Calu3 (cell line): ENCODE measurements around the gene COBLL1. TPM values are rescaled to one million over a fixed set of nuclear protein-coding genes. Genes with fewer than 3 reads are reported as not detected.
"Not testable (repeated sequence)": the region's sequence is repeated elsewhere in the genome, so short reads cannot be mapped to it uniquely, and the experiment has no call there.

ENCODE experiments used
- BruUV-seq: library from RNA; stranded (reverse); fragments of 400-500 nt; replicated peaks from 2 replicates; lab custom pipeline; 2021; lab: Mats Ljungman, UMichigan
- CTCF ChIA-PET: fragments of 300-600 bp; sonication (Branson Sonifier 250); formaldehyde crosslinking; loops from one replicate; lab custom pipeline; 2022; ENCODE audit warnings: antibody characterized with exemption; lab: Charles Lee
- DNase-seq: peaks from one replicate; pipeline ENCODE4 v3.0.0; 2022
- H3K27ac Mint-ChIP-seq: one replicate; pipeline ENCODE4 v1.8.0; 2022; ENCODE audit warnings: mixed read lengths; ENCODE audit not compliant: unreplicated experiment
- H3K27me3 Mint-ChIP-seq: one replicate; pipeline ENCODE4 v1.8.0; 2022; ENCODE audit warnings: mixed read lengths; ENCODE audit not compliant: unreplicated experiment
- H3K36me3 Mint-ChIP-seq: one replicate; pipeline ENCODE4 v1.8.0; 2022; ENCODE audit warnings: mild to moderate bottlenecking, moderate library complexity, mixed read lengths; ENCODE audit not compliant: insufficient read depth, unreplicated experiment
- H3K4me1 Mint-ChIP-seq: one replicate; pipeline ENCODE4 v1.8.0; 2022; ENCODE audit warnings: mild to moderate bottlenecking, low read depth, mixed read lengths; ENCODE audit not compliant: unreplicated experiment
- H3K4me3 Mint-ChIP-seq: one replicate; pipeline ENCODE4 v1.8.0; 2022; ENCODE audit warnings: mild to moderate bottlenecking, low read depth, moderate library complexity, mixed read lengths; ENCODE audit not compliant: unreplicated experiment
- H3K9me3 Mint-ChIP-seq: one replicate; pipeline ENCODE4 v1.8.0; 2022; ENCODE audit warnings: low read depth, mixed read lengths; ENCODE audit not compliant: unreplicated experiment
- intact Hi-C: fragments of 100-400 bp; cut with micrococcal nuclease; formaldehyde crosslinking; loops from one replicate; pipeline ENCODE4 v1.10.0; 2022; ENCODE audit not compliant: unreplicated experiment
- total RNA-seq: library from RNA; stranded (reverse); gene quantifications from 2 replicates; pipeline ENCODE4 v1.2.3, GENCODE V29; 2022
- TF ChIP-seq, protein P1 (sequence below): fragments of 200-600 bp; IDR thresholded peaks from one replicate; pipeline ENCODE4 v1.8.0; 2022; ENCODE audit warnings: antibody characterized with exemption; ENCODE audit not compliant: unreplicated experiment

Gene COBLL1
- total RNA-seq, 1 experiment from 2014 or later, result 44.9 TPM

DNA sequence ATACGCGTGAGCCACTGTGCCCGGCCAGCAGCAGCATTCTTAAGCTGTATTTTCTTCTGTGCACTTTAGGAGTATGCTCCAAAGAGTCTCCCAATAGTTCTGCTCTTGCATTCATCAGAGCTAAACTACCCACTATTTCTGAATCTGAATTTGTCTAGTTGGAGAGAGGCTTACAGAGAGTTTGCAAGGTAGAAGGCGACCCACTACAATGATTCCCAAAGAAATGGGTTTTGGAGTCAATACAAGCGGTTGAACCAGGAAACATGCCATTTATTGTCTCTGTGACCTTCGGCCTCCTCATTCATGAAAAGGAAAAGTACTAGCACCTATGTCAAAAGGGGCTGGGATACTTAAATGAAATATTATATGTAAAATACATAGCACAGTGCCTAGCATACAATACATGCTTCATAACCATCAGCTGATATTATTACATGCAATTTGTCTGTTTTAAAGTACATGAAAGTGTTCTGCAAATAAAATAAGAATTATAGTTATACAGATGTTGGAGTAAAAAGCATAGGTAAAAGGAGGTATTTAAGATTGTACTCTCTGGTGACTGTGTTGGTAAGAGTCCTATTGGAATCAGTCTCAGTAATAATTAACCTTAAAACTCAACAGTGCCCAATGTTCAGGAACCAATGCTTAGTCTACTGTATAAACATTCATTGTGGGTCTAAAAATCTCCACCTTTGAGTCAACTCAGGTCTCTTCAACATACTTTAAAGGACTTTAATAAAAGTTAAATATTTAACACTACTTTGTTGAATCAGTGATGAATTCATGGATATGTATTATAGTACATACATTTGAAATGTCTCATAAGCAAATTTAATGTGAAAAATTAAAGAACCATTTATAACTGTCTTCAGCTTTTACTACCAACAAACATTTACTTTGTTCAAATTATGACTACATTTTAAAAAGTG lies 130.5 kb downstream of the COBLL1 start:
- intact Hi-C loops, result loop anchor here (5.0 kb wide), 1 partner anchor 89 kb away; the partner anchor contains the start of gene GRB14
- peaks cover 7% of the 10 kb centered on the region for H3K36me3 Mint-ChIP-seq
- peak; percentile 12 for DNase-seq
- peak overlapping the region; percentile 56 for H3K4me3 Mint-ChIP-seq
- peak overlapping the region; percentile 89 for H3K27ac Mint-ChIP-seq
- peaks cover 3% of the 10 kb centered on the region for H3K9me3 Mint-ChIP-seq
- TF ChIP-seq, protein P1, sequence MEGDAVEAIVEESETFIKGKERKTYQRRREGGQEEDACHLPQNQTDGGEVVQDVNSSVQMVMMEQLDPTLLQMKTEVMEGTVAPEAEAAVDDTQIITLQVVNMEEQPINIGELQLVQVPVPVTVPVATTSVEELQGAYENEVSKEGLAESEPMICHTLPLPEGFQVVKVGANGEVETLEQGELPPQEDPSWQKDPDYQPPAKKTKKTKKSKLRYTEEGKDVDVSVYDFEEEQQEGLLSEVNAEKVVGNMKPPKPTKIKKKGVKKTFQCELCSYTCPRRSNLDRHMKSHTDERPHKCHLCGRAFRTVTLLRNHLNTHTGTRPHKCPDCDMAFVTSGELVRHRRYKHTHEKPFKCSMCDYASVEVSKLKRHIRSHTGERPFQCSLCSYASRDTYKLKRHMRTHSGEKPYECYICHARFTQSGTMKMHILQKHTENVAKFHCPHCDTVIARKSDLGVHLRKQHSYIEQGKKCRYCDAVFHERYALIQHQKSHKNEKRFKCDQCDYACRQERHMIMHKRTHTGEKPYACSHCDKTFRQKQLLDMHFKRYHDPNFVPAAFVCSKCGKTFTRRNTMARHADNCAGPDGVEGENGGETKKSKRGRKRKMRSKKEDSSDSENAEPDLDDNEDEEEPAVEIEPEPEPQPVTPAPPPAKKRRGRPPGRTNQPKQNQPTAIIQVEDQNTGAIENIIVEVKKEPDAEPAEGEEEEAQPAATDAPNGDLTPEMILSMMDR, result no peak
- no TSS peak for BruUV-seq
- CTCF ChIA-PET, result no interaction called here
- no peaks in the 10 kb centered on the region for H3K27me3 Mint-ChIP-seq
- peaks cover 75% of the 10 kb centered on the region for H3K4me1 Mint-ChIP-seq

GRCh38 chr2:164710252-164710836 lies 131.3 kb downstream of the COBLL1 start:
- Mint-ChIP-seq H3K4me1 (peaks cover 72% of the 10 kb centered on the region), H3K4me3 (peak overlapping the region; percentile 50), H3K27ac (peak overlapping the region; percentile 83)
- not testable (repeated sequence) for H3K36me3 Mint-ChIP-seq, H3K9me3 Mint-ChIP-seq, DNase-seq, BruUV-seq, H3K27me3 Mint-ChIP-seq
- intact Hi-C loops, result loop anchor here (5.0 kb wide), 1 partner anchor 88 kb away; the partner anchor contains the start of gene GRB14
- CTCF ChIA-PET, result interaction anchor here (0.6 kb wide), 1 partner anchor 105 kb away, joined by 4 read pairs; no protein-coding TSS in a partner anchor

GRCh38 chr2:164706522-164706921 lies 135.1 kb downstream of the COBLL1 start:
- intact Hi-C loops, result no loop called here
- BruUV-seq, result no TSS peak
- DNase-seq, result no peak
- CTCF ChIA-PET, result no interaction called here
- Mint-ChIP-seq H3K4me3 (no peak overlapping the region), H3K27ac (peak overlapping the region; percentile 6), H3K36me3 (peaks cover 5% of the 10 kb centered on the region), H3K27me3 (no peaks in the 10 kb centered on the region), H3K9me3 (peaks cover 3% of the 10 kb centered on the region), H3K4me1 (peaks cover 53% of the 10 kb centered on the region)
- TF ChIP-seq, protein P1, result no peak

DNA sequence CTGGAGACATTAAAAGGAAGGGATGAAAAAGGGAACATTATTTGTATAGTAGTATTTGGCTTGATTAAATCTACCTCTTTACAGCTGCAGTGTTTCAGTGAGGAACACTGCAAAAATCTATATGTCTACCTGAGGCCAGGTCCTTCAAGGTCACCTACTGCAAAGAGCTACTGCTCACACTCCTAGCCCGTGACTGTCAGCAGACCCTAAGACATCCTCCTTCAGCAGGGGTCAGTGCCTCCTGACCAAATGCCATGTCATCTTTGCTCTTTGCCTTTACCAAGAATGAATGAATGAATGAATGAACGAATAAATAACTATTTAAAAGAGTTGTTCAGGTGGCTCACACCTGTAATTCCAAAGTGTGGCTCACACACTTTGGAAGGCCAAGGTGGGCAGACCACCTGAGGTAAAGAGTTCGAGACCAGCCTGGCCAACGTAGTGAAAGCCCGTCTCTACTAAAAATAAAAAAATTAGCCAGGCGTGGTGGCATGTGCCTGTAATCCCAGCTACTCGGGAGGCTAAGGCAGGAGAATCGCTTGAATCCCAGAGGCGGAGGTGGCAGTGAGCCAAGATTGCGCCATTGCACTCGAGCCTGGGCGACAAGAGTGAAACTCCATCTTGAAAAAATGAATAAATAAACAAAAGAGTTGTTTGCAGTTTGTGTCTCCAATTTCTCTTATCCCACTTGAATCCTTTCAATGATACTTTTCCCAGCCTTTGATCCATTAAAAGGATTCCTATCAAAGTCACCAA lies 136.0 kb downstream of the COBLL1 start:
- no peak for DNase-seq
- TF ChIP-seq, protein P1, result no peak
- intact Hi-C loops, result no loop called here
- Mint-ChIP-seq H3K27ac (peak overlapping the region; percentile 6), H3K4me1 (peaks cover 53% of the 10 kb centered on the region), H3K4me3 (no peak overlapping the region), H3K27me3 (no peaks in the 10 kb centered on the region), H3K9me3 (peaks cover 3% of the 10 kb centered on the region), H3K36me3 (peaks cover 5% of the 10 kb centered on the region)
- BruUV-seq, result no TSS peak
- CTCF ChIA-PET, result no interaction called here
